GM13976 (cell line): ENCODE data around the gene PGS1.

ENCODE experiments used
- DNase-seq: peaks from one replicate; pipeline ENCODE4 v3.0.0; 2012; ENCODE audit warnings: low spot score
- in situ Hi-C: fragments of 300-500 bp; cut with MboI; formaldehyde crosslinking; loops from one replicate; pipeline ENCODE4 v1.12.0; 2022; ENCODE audit warnings: low sequenced_read_pairs, mixed read lengths, inconsistent platforms; ENCODE audit not compliant: unreplicated experiment
- TF ChIP-seq, protein P1 (sequence below): IDR thresholded peaks from 2 replicates; pipeline ENCODE4 v1.5.1; 2012; ENCODE audit warnings: borderline replicate concordance, mild to moderate bottlenecking; ENCODE audit not compliant: insufficient read depth; ENCODE audit errors: extremely low read depth, missing control alignments, control extremely low read depth

PGS1 gene

GRCh38 chr17:78414178-78415162 lies 36.0 kb downstream of the PGS1 start:
- no peak for DNase-seq
- in situ Hi-C loops, result no loop called here
- TF ChIP-seq, protein P1, sequence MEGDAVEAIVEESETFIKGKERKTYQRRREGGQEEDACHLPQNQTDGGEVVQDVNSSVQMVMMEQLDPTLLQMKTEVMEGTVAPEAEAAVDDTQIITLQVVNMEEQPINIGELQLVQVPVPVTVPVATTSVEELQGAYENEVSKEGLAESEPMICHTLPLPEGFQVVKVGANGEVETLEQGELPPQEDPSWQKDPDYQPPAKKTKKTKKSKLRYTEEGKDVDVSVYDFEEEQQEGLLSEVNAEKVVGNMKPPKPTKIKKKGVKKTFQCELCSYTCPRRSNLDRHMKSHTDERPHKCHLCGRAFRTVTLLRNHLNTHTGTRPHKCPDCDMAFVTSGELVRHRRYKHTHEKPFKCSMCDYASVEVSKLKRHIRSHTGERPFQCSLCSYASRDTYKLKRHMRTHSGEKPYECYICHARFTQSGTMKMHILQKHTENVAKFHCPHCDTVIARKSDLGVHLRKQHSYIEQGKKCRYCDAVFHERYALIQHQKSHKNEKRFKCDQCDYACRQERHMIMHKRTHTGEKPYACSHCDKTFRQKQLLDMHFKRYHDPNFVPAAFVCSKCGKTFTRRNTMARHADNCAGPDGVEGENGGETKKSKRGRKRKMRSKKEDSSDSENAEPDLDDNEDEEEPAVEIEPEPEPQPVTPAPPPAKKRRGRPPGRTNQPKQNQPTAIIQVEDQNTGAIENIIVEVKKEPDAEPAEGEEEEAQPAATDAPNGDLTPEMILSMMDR, result no peak

- in situ Hi-C loops, result no loop called here
- TF ChIP-seq, protein P1, result no peak
- DNase-seq, result no peak
Observed at GRCh38 chr17:78415821-78416711, 37.6 kb downstream of the PGS1 start.

GRCh38 chr17:78416791-78417530 lies 38.5 kb downstream of the PGS1 start:
- DNase-seq, result no peak
- TF ChIP-seq, protein P1, result no peak
- in situ Hi-C loops, result no loop called here

- TF ChIP-seq, protein P1, result no peak
- DNase-seq, result no peak
- in situ Hi-C loops, result no loop called here
Observed at GRCh38 chr17:78417531-78417909, 39.1 kb downstream of the PGS1 start.

- DNase-seq, result no peak
- TF ChIP-seq, protein P1, result no peak
- in situ Hi-C loops, result no loop called here
Observed at GRCh38 chr17:78418326-78419026, 40.0 kb downstream of the PGS1 start.
